ENCODE measurements around the gene DCTN5.
"Not testable (repeated sequence)": the region's sequence is repeated elsewhere in the genome, so short reads cannot be mapped to it uniquely, and the experiment has no call there.

Gene DCTN5

GRCh38 chr16:23640931-23641765 is at the start of gene DCTN5, which contains the start of gene PALB2:
Gene DCTN5 (plus strand): TSS chr16:23641466. CDS start chr16:23641543, 77 bp downstream.
Gene PALB2 (minus strand): TSS chr16:23641310. CDS start chr16:23641157, 153 bp downstream.
- Histone ChIP-seq H3K36me3 (ENCODE audit: control insufficient read depth, low read depth, low read length) (peaks cover 32% of the 10 kb centered on the region), H3K4me1 (ENCODE audit: control insufficient read depth, low read depth, low read length) (peaks cover 10% of the 10 kb centered on the region)

GRCh38 chr16:23594186-23594585 is 47.1 kb upstream of the DCTN5 start:
- H3K9ac ChIP-seq (ENCODE audit: low read length): no peak overlapping the region
- no peak overlapping the region for H3K27ac ChIP-seq (ENCODE audit: low read length)
- no peaks in the 10 kb centered on the region for H3K9me3 ChIP-seq (ENCODE audit: control insufficient read depth, low read depth, low read length)
- peaks cover 31% of the 10 kb centered on the region for H3K36me3 ChIP-seq (ENCODE audit: control insufficient read depth, low read depth, low read length)
- H3K27me3 ChIP-seq (ENCODE audit: control insufficient read depth, insufficient read depth, low read length): no peaks in the 10 kb centered on the region
- no peak overlapping the region for H3K4me3 ChIP-seq (ENCODE audit: low read length)
- H3K4me1 ChIP-seq (ENCODE audit: control insufficient read depth, low read depth, low read length): peaks cover 3% of the 10 kb centered on the region

More at GRCh38 chr16:23640931-23641765, at the start of gene DCTN5, which contains the start of gene PALB2:
- Histone ChIP-seq H3K27me3 (ENCODE audit: control insufficient read depth, insufficient read depth, low read length) (no peaks in the 10 kb centered on the region), H3K9ac (ENCODE audit: low read length) (peak within 1 kb of the TSS; percentile 97), H3K9me3 (ENCODE audit: control insufficient read depth, low read depth, low read length) (no peaks in the 10 kb centered on the region), H3K4me3 (ENCODE audit: low read length) (peak within 1 kb of the TSS; percentile 93), H3K27ac (ENCODE audit: low read length) (peak within 1 kb of the TSS; percentile 92)

GRCh38 chr16:23595246-23595950 is 45.9 kb upstream of the DCTN5 start:
- Histone ChIP-seq H3K27me3 (ENCODE audit: control insufficient read depth, insufficient read depth, low read length) (no peaks in the 10 kb centered on the region), H3K4me3 (ENCODE audit: low read length) (peak overlapping the region; percentile 96), H3K9ac (ENCODE audit: low read length) (peak overlapping the region; percentile 93), H3K27ac (ENCODE audit: low read length) (peak overlapping the region; percentile 26), H3K4me1 (ENCODE audit: control insufficient read depth, low read depth, low read length) (peaks cover 4% of the 10 kb centered on the region), H3K9me3 (ENCODE audit: control insufficient read depth, low read depth, low read length) (no peaks in the 10 kb centered on the region), H3K36me3 (ENCODE audit: control insufficient read depth, low read depth, low read length) (peaks cover 24% of the 10 kb centered on the region)

- Histone ChIP-seq H3K36me3 (ENCODE audit: control insufficient read depth, low read depth, low read length) (peaks cover 17% of the 10 kb centered on the region), H3K4me3 (ENCODE audit: low read length) (peak within 1 kb of the TSS; percentile 96), H3K27me3 (ENCODE audit: control insufficient read depth, insufficient read depth, low read length) (no peaks in the 10 kb centered on the region), H3K27ac (ENCODE audit: low read length) (peak within 1 kb of the TSS; percentile 26), H3K9me3 (ENCODE audit: control insufficient read depth, low read depth, low read length) (no peaks in the 10 kb centered on the region), H3K4me1 (ENCODE audit: control insufficient read depth, low read depth, low read length) (peaks cover 7% of the 10 kb centered on the region), H3K9ac (ENCODE audit: low read length) (peak within 1 kb of the TSS; percentile 93)
Observed at GRCh38 chr16:23595951-23596720, 45.1 kb upstream of the DCTN5 start, which contains the start of gene NDUFAB1. Gene NDUFAB1 (minus strand): TSS chr16:23596316. CDS start chr16:23596290, 26 bp downstream.

- Histone ChIP-seq H3K36me3 (ENCODE audit: control insufficient read depth, low read depth, low read length) (peaks cover 16% of the 10 kb centered on the region), H3K4me3 (ENCODE audit: low read length) (no peak overlapping the region), H3K4me1 (ENCODE audit: control insufficient read depth, low read depth, low read length) (peaks cover 7% of the 10 kb centered on the region), H3K27ac (ENCODE audit: low read length) (no peak overlapping the region), H3K9me3 (ENCODE audit: control insufficient read depth, low read depth, low read length) (no peaks in the 10 kb centered on the region), H3K27me3 (ENCODE audit: control insufficient read depth, insufficient read depth, low read length) (no peaks in the 10 kb centered on the region), H3K9ac (ENCODE audit: low read length) (no peak overlapping the region)
Observed at GRCh38 chr16:23597003-23597756, 44.1 kb upstream of the DCTN5 start.

- Histone ChIP-seq H3K4me3 (ENCODE audit: low read length) (no peak overlapping the region), H3K36me3 (ENCODE audit: control insufficient read depth, low read depth, low read length) (peaks cover 53% of the 10 kb centered on the region), H3K27ac (ENCODE audit: low read length) (no peak overlapping the region), H3K9me3 (ENCODE audit: control insufficient read depth, low read depth, low read length) (no peaks in the 10 kb centered on the region), H3K9ac (ENCODE audit: low read length) (no peak overlapping the region), H3K27me3 (ENCODE audit: control insufficient read depth, insufficient read depth, low read length) (no peaks in the 10 kb centered on the region), H3K4me1 (ENCODE audit: control insufficient read depth, low read depth, low read length) (no peaks in the 10 kb centered on the region)
Observed at GRCh38 chr16:23607726-23608125, 33.5 kb upstream of the DCTN5 start.

- Histone ChIP-seq H3K9ac (ENCODE audit: low read length) (no peak overlapping the region), H3K36me3 (ENCODE audit: control insufficient read depth, low read depth, low read length) (peaks cover 53% of the 10 kb centered on the region), H3K9me3 (ENCODE audit: control insufficient read depth, low read depth, low read length) (no peaks in the 10 kb centered on the region), H3K27ac (ENCODE audit: low read length) (no peak overlapping the region), H3K4me1 (ENCODE audit: control insufficient read depth, low read depth, low read length) (no peaks in the 10 kb centered on the region), H3K27me3 (ENCODE audit: control insufficient read depth, insufficient read depth, low read length) (no peaks in the 10 kb centered on the region), H3K4me3 (ENCODE audit: low read length) (no peak overlapping the region)
Observed at GRCh38 chr16:23608194-23608593, 33.1 kb upstream of the DCTN5 start.

- Histone ChIP-seq H3K9ac (ENCODE audit: low read length) (no peak overlapping the region), H3K36me3 (ENCODE audit: control insufficient read depth, low read depth, low read length) (peaks cover 51% of the 10 kb centered on the region), H3K9me3 (ENCODE audit: control insufficient read depth, low read depth, low read length) (no peaks in the 10 kb centered on the region), H3K4me3 (ENCODE audit: low read length) (no peak overlapping the region), H3K4me1 (ENCODE audit: control insufficient read depth, low read depth, low read length) (no peaks in the 10 kb centered on the region), H3K27me3 (ENCODE audit: control insufficient read depth, insufficient read depth, low read length) (no peaks in the 10 kb centered on the region), H3K27ac (ENCODE audit: low read length) (no peak overlapping the region)
Observed at GRCh38 chr16:23609929-23610328, 31.3 kb upstream of the DCTN5 start.

GRCh38 chr16:23610905-23611304 is 30.4 kb upstream of the DCTN5 start:
- not testable (repeated sequence) for H3K9ac ChIP-seq (ENCODE audit: low read length); H3K27ac ChIP-seq (ENCODE audit: low read length); H3K9me3 ChIP-seq (ENCODE audit: control insufficient read depth, low read depth, low read length); H3K27me3 ChIP-seq (ENCODE audit: control insufficient read depth, insufficient read depth, low read length); H3K4me1 ChIP-seq (ENCODE audit: control insufficient read depth, low read depth, low read length); H3K4me3 ChIP-seq (ENCODE audit: low read length)
- H3K36me3 ChIP-seq (ENCODE audit: control insufficient read depth, low read depth, low read length): peaks cover 49% of the 10 kb centered on the region

- Histone ChIP-seq H3K27ac (ENCODE audit: low read length) (no peak overlapping the region), H3K36me3 (ENCODE audit: control insufficient read depth, low read depth, low read length) (peaks cover 50% of the 10 kb centered on the region), H3K9me3 (ENCODE audit: control insufficient read depth, low read depth, low read length) (no peaks in the 10 kb centered on the region), H3K27me3 (ENCODE audit: control insufficient read depth, insufficient read depth, low read length) (no peaks in the 10 kb centered on the region), H3K9ac (ENCODE audit: low read length) (no peak overlapping the region), H3K4me3 (ENCODE audit: low read length) (no peak overlapping the region), H3K4me1 (ENCODE audit: control insufficient read depth, low read depth, low read length) (no peaks in the 10 kb centered on the region)
Observed at GRCh38 chr16:23611936-23612335, 29.3 kb upstream of the DCTN5 start.
